ENCODE data around the gene PRR35.

PRR35 gene

GRCh38 chr16:529012-529575 lies 31.1 kb upstream of the PRR35 start:
- TF ChIP-seq ZFX (IDR thresholded peaks at IDR 0.05; ENCODE audit: borderline replicate concordance) (no peak), CTCF (IDR thresholded peaks at IDR 0.05) (no peak)
- peak overlapping the region; percentile 94 for H3K27ac ChIP-seq

- H3K27ac ChIP-seq = no peak overlapping the region
- TF ChIP-seq CTCF (IDR thresholded peaks at IDR 0.05) = no peak
- no peak for TF ChIP-seq ZFX (IDR thresholded peaks at IDR 0.05; ENCODE audit: borderline replicate concordance)
Observed at GRCh38 chr16:530111-530817, 29.9 kb upstream of the PRR35 start.

GRCh38 chr16:531494-532125 lies 28.6 kb upstream of the PRR35 start:
- no peak overlapping the region for H3K27ac ChIP-seq

GRCh38 chr16:533391-534123 lies 26.6 kb upstream of the PRR35 start:
- no peak overlapping the region for H3K27ac ChIP-seq
- no peak for TF ChIP-seq CTCF (IDR thresholded peaks at IDR 0.05)
- TF ChIP-seq ZFX (IDR thresholded peaks at IDR 0.05; ENCODE audit: borderline replicate concordance) = no peak

More at GRCh38 chr16:531494-532125, 28.6 kb upstream of the PRR35 start:
- TF ChIP-seq CTCF (IDR thresholded peaks at IDR 0.05) = no peak
- no peak for TF ChIP-seq ZFX (IDR thresholded peaks at IDR 0.05; ENCODE audit: borderline replicate concordance)

GRCh38 chr16:534135-534534 lies 26.1 kb upstream of the PRR35 start:
- TF ChIP-seq ZFX (IDR thresholded peaks at IDR 0.05; ENCODE audit: borderline replicate concordance) = no peak
- no peak for TF ChIP-seq CTCF (IDR thresholded peaks at IDR 0.05)
- H3K27ac ChIP-seq = no peak overlapping the region

GRCh38 chr16:534856-535445 lies 25.2 kb upstream of the PRR35 start:
- TF ChIP-seq CTCF (IDR thresholded peaks at IDR 0.05) (no peak), ZFX (IDR thresholded peaks at IDR 0.05; ENCODE audit: borderline replicate concordance) (no peak)
- H3K27ac ChIP-seq = no peak overlapping the region

Measured in 22Rv1 (cell line).